Kidney (tissue), 14 donors: ENCODE results near the gene GPBAR1. TPM values are rescaled to one million over a fixed set of nuclear protein-coding genes. Genes with fewer than 3 reads are reported as not detected.

Source experiments
- DNase-seq, 5 donors: peaks; one replicate each; pipeline ENCODE4 v3.0.0-alpha.2; 2013 to 2020
- FAIRE-seq: peaks from 2 replicates; lab custom pipeline; 2012; peaks lifted over from hg19 to GRCh38; lab: Jason Lieb, UNC
- H3K27ac ChIP-seq, 2 donors: one replicate each; pipeline ENCODE4 v1.7.0; 2013; ENCODE audit warnings: low read depth in 2 of 2, low read length in 2 of 2, inconsistent platforms in 1 of 2
- H3K27me3 ChIP-seq: one replicate; pipeline ENCODE4 v1.7.1; 2013; ENCODE audit warnings: low read length, inconsistent platforms; ENCODE audit not compliant: control insufficient read depth, insufficient read depth
- H3K36me3 ChIP-seq, 3 donors: one replicate each; pipeline versions ENCODE4 v1.7.0 to v1.7.1; 2013; ENCODE audit warnings: low read length in 3 of 3, control low read depth in 1 of 3, inconsistent platforms in 1 of 3; ENCODE audit not compliant: insufficient read depth in 3 of 3, control insufficient read depth in 2 of 3
- H3K4me1 ChIP-seq, 3 donors: one replicate each; pipeline versions ENCODE4 v1.7.0 to v1.7.1; 2013; ENCODE audit warnings: low read length in 3 of 3, inconsistent platforms in 1 of 3, low read depth in 1 of 3; ENCODE audit not compliant: control insufficient read depth in 2 of 3, insufficient read depth in 2 of 3
- H3K4me3 ChIP-seq, 3 donors: one replicate each; pipeline versions ENCODE4 v1.7.0 to v1.8.1; 2013; ENCODE audit warnings: low read length in 3 of 3, control low read depth in 1 of 3, inconsistent platforms in 1 of 3
- H3K9ac ChIP-seq, 3 donors: one replicate each; pipeline versions ENCODE4 v1.7.0 to v1.7.1; 2013; ENCODE audit warnings: low read length in 3 of 3, control low read depth in 1 of 3, inconsistent platforms in 1 of 3
- H3K9me3 ChIP-seq, 3 donors: one replicate each; pipeline versions ENCODE4 v1.7.0 to v1.7.1; 2013; ENCODE audit warnings: low read length in 3 of 3, control low read depth in 1 of 3, inconsistent platforms in 1 of 3; ENCODE audit not compliant: control insufficient read depth in 2 of 3, insufficient read depth in 1 of 3
- CTCF ChIP-seq: IDR thresholded peaks from 3 replicates; pipeline ENCODE4 v1.5.1; 2012; ENCODE audit warnings: mild to moderate bottlenecking, moderate library complexity, borderline replicate concordance; ENCODE audit not compliant: insufficient read depth; ENCODE audit errors: extremely low read depth
- intact Hi-C: fragments of 100-400 bp; cut with DNase I; formaldehyde crosslinking; loops from one replicate; pipeline ENCODE4 v1.11.1; 2022
- polyA plus RNA-seq: library from polyadenylated mRNA; stranded (reverse); fragments of 350-450 nt; fragmentation: Illumina TruSeq; extraction: RNeasy Lipid Tissue Mini Kit (QIAGEN cat#74804); gene quantifications from one replicate; pipeline ENCODE4 v1.2.3, GENCODE V29; 2014; ENCODE audit warnings: low read depth, low replicate concordance; ENCODE audit not compliant: insufficient read depth
- total RNA-seq: library from RNA; stranded (reverse); fragmentation: NEBNext Ultra II Directional; extraction: Animal tissue kit (Norgen Biotek cat#: 25700); gene quantifications from one replicate; pipeline ENCODE4 v1.2.1, GENCODE V29; 2021
- donor health status: control.
- donor health status: control.
- donor health status: control.
- donor health status: control.
- donor health status: control.
- donor health status: DM: yes; HTN: yes; CAD: no.
- donor health status: Normal renal cell carcinoma (clear cell type).

The GPBAR1 gene
- total and polyA plus RNA-seq, 2 donors from 2014 or later: 3.2 to 6.0 TPM

- TF ChIP-seq CTCF: no peak
- DNase-seq (peak in 2 of 5 donors; percentile 36 to 73), FAIRE-seq (no peak)
- Histone ChIP-seq H3K27me3 (no peaks in the 10 kb centered on the region), H3K9me3 (no peaks in the 10 kb centered on the region), H3K9ac (no peak overlapping the region), H3K4me1 (peaks cover 0 to 20% (median 8%) of the 10 kb centered on the region in 3 donors), H3K36me3 (peaks cover 0 to 39% (median 12%) of the 10 kb centered on the region in 3 donors), H3K4me3 (no peak overlapping the region), H3K27ac (no peak overlapping the region)
- intact Hi-C loops: no loop called here
Measured at GRCh38 chr2:218266316-218266979, 5.6 kb downstream of the GPBAR1 start.

- FAIRE-seq (no peak), DNase-seq (peak in 2 of 5 donors; percentile 37 to 68)
- TF ChIP-seq CTCF: no peak
- no peaks in the 10 kb centered on the region for H3K9me3 ChIP-seq
- no peak overlapping the region for H3K9ac ChIP-seq
- H3K36me3 ChIP-seq: peaks cover 0 to 39% (median 12%) of the 10 kb centered on the region in 3 donors
- H3K4me1 ChIP-seq: peaks cover 0 to 21% (median 8%) of the 10 kb centered on the region in 3 donors
- intact Hi-C loops: no loop called here
- no peaks in the 10 kb centered on the region for H3K27me3 ChIP-seq
- H3K27ac ChIP-seq: no peak overlapping the region
- no peak overlapping the region for H3K4me3 ChIP-seq
Measured at GRCh38 chr2:218267259-218267658, 6.4 kb downstream of the GPBAR1 start.

GRCh38 chr2:218269900-218270720 lies 9.3 kb downstream of the GPBAR1 start, which contains the start of the genes AAMP and PNKD:
Gene AAMP (minus strand): TSS chr2:218270137. CDS start chr2:218270086, 51 bp downstream.
Gene PNKD (plus strand): TSS chr2:218270519. CDS start chr2:218270536, 17 bp downstream.
- Histone ChIP-seq H3K9ac (peak within 1 kb of the TSS; percentile 71 to 95 (median 94)), H3K9me3 (no peaks in the 10 kb centered on the region), H3K36me3 (peaks cover 0 to 42% (median 22%) of the 10 kb centered on the region in 3 donors), H3K27me3 (no peaks in the 10 kb centered on the region), H3K4me1 (peaks cover 0 to 29% (median 8%) of the 10 kb centered on the region in 3 donors), H3K4me3 (peak within 1 kb of the TSS; percentile 97 to 98 (median 97)), H3K27ac (peak within 1 kb of the TSS; percentile 76 to 89)
- DNase-seq (peak; percentile 100), FAIRE-seq (peak; percentile 99)
- peak; percentile 15 for TF ChIP-seq CTCF
- intact Hi-C loops: loop anchor here (10.0 kb wide), 1 partner anchor 195 kb away; no protein-coding TSS in a partner anchor
